Endothelial cell of umbilical vein (primary cell): ENCODE data around the gene DIAPH3.

Source experiments
- POLR2A ChIP-seq: IDR thresholded peaks from 2 replicates; pipeline ENCODE4 v1.6.1; 2012; ENCODE audit warnings: low read depth, mild to moderate bottlenecking, control low read depth, low read length
- POLR2AphosphoS5 ChIP-seq: IDR thresholded peaks from 2 replicates; pipeline ENCODE4 v1.6.1; 2012; ENCODE audit warnings: low read depth, mild to moderate bottlenecking, control low read depth, low read length, moderate library complexity; ENCODE audit not compliant: insufficient read depth

DNA sequence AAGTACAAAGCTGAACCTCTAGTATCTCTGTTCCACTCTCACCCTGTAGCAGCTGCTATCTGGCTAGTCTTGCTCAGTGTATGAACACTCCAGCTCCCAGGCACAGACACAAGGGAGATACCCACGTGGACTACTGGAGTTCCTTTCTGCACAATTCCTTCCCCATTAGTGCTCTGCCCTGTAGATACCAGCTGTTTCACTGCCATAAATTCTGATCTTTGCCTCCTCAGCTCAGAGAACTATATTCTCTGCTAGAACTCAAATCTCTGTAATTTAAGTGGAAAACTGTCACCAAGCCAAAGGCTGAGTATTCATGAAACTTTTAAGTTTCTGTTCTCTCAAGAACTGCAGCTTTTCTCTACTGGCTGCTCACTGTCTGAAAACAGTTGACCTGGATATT, 273.7 kb downstream of the DIAPH3 start:
- TF ChIP-seq POLR2AphosphoS5 = no peak
- no peak for TF ChIP-seq POLR2A
